GM23248 (cell line): Measurements from ENCODE around the gene DMWD.

Experiments
- EZH2 ChIP-seq: fragments of 200-600 bp; sonication (generic); IDR thresholded peaks from 2 replicates; pipeline ENCODE4 v1.6.1; 2018; ENCODE audit warnings: antibody characterized with exemption, mild to moderate bottlenecking; ENCODE audit not compliant: insufficient read depth, poor library complexity, severe bottlenecking
- EZH2phosphoT487 ChIP-seq: fragments of 200-600 bp; sonication (generic); IDR thresholded peaks from 2 replicates; pipeline ENCODE4 v1.6.1; 2018; ENCODE audit warnings: antibody characterized with exemption, moderate library complexity, mild to moderate bottlenecking, low read depth; ENCODE audit not compliant: insufficient read depth

GRCh38 chr19:45747513-45747912 is 45.1 kb downstream of the DMWD start:
- TF ChIP-seq EZH2 (no peak), EZH2phosphoT487 (no peak)
